Upper lobe of left lung (tissue), 6 donors: ENCODE data around the gene SMAD1. TPM values are rescaled to one million over a fixed set of nuclear protein-coding genes. Genes with fewer than 3 reads are reported as not detected.

Experiments
- ATAC-seq, 2 donors: fragments of 200-7000 bp; cut with Tn5 transposase; one replicate each; pipeline ENCODE4 v1.9.1; 2022; ENCODE audit warnings: mild to moderate bottlenecking in 2 of 2, moderate library complexity in 2 of 2; ENCODE audit not compliant: low FRiP score in 2 of 2
- DNase-seq, 2 donors: peaks; one replicate each; pipeline ENCODE4 v3.0.0-alpha.2; 2019 to 2020
- H3K27ac ChIP-seq, 4 donors: fragments of 200-600 bp; sonication (generic); one replicate each; pipeline ENCODE4 v1.5.1; 2016 to 2019
- H3K27me3 ChIP-seq, 4 donors: fragments of 200-600 bp; sonication (generic); one replicate each; pipeline ENCODE4 v1.5.1; 2017 to 2019
- H3K36me3 ChIP-seq, 4 donors: fragments of 200-600 bp; sonication (generic); one replicate each; pipeline ENCODE4 v1.5.1; 2016 to 2019
- H3K4me1 ChIP-seq, 4 donors: fragments of 200-600 bp; sonication (generic); one replicate each; pipeline ENCODE4 v1.5.1; 2018 to 2019
- H3K4me3 ChIP-seq, 4 donors: fragments of 200-600 bp; sonication (generic); one replicate each; pipeline ENCODE4 v1.5.1; 2017 to 2019; ENCODE audit warnings: mild to moderate bottlenecking in 2 of 4, moderate library complexity in 1 of 4
- H3K9me3 ChIP-seq, 4 donors: fragments of 200-600 bp; sonication (generic); one replicate each; pipeline ENCODE4 v1.5.1; 2018 to 2019
- CTCF ChIP-seq, 6 experiments: fragments of 450-650 bp in 4 of 6; fragments of 200-600 bp in 2 of 6; sonication (generic) in 2 of 6; IDR thresholded peaks; one replicate each; pipeline ENCODE4 v1.5.1; 2016 to 2019; ENCODE audit warnings: antibody characterized with exemption in 6 of 6
- EP300 ChIP-seq, 4 donors: sonication (generic); formaldehyde crosslinking; IDR thresholded peaks; one replicate each; pipeline ENCODE4 v1.5.1; 2017; ENCODE audit warnings: antibody characterized with exemption in 4 of 4, control low read depth in 2 of 4
- POLR2A ChIP-seq, 4 donors: fragments of 450-650 bp; IDR thresholded peaks; one replicate each; pipeline ENCODE4 v1.5.1; 2016 to 2017; ENCODE audit warnings: antibody characterized with exemption in 4 of 4, mild to moderate bottlenecking in 2 of 4
- POLR2AphosphoS5 ChIP-seq, 2 donors: sonication (generic); formaldehyde crosslinking; IDR thresholded peaks; one replicate each; pipeline ENCODE4 v1.5.1; 2017; ENCODE audit warnings: antibody characterized with exemption in 2 of 2
- WGBS, 2 donors: methylation state at CpG; one replicate each; pipeline ENCODE4 v1.1.5; 2017 to 2018; 5-methylcytosine and 5-hydroxymethylcytosine counted together
- total RNA-seq, 6 donors: library from RNA; depleted of rRNA in 4 of 6; stranded (reverse); fragments of >200 nt in 4 of 6; gene quantifications; one replicate each; pipeline versions ENCODE4 v1.1.0 to v1.2.1, GENCODE V29; 2016 to 2021
- donor health status: DM: no; HTN: no; CAD: no; lungs with moderate emphysema.
- donor health status: DM: no; HTN: yes; CAD: no; lungs with severe emphysema.

SMAD1 gene
- total RNA-seq, 6 donors from 2014 or later, result 7.2 to 39.8 (median 21.9) TPM

GRCh38 chr4:145563293-145563985 is 81.8 kb downstream of the SMAD1 start:
- H3K27ac ChIP-seq, result no peak overlapping the region
- DNase-seq (no peak), ATAC-seq (no peak)
- WGBS, 2 donors, result 89 to 95% methylated on average over 7 of the region's 7 CpGs
- H3K9me3 ChIP-seq, result peaks cover 0 to 5% (median 0%) of the 10 kb centered on the region in 4 donors
- no peaks in the 10 kb centered on the region for H3K27me3 ChIP-seq
- no peaks in the 10 kb centered on the region for H3K4me1 ChIP-seq
- H3K4me3 ChIP-seq, result no peak overlapping the region
- H3K36me3 ChIP-seq, result peaks cover 0 to 10% (median 0%) of the 10 kb centered on the region in 4 donors
- TF ChIP-seq POLR2A (IDR thresholded peaks at IDR 0.05) (no peak), EP300 (IDR thresholded peaks at IDR 0.05) (no peak), CTCF (IDR thresholded peaks at IDR 0.05) (no peak), POLR2AphosphoS5 (IDR thresholded peaks at IDR 0.05) (no peak)

- 85 to 91% methylated on average over 2 of the region's 2 CpGs for WGBS, 2 donors
- no peak for TF ChIP-seq EP300 (IDR thresholded peaks at IDR 0.05)
- no peak for TF ChIP-seq POLR2A (IDR thresholded peaks at IDR 0.05)
- TF ChIP-seq POLR2AphosphoS5 (IDR thresholded peaks at IDR 0.05), result no peak
- no peak for TF ChIP-seq CTCF (IDR thresholded peaks at IDR 0.05)
- Histone ChIP-seq H3K36me3 (peaks cover 0 to 5% (median 0%) of the 10 kb centered on the region in 4 donors), H3K4me1 (no peaks in the 10 kb centered on the region), H3K27ac (no peak overlapping the region), H3K9me3 (peaks cover 0 to 5% (median 0%) of the 10 kb centered on the region in 4 donors), H3K27me3 (no peaks in the 10 kb centered on the region), H3K4me3 (no peak overlapping the region)
- DNase-seq (no peak), ATAC-seq (no peak)
Measured at GRCh38 chr4:145564540-145564939, 82.9 kb downstream of the SMAD1 start.

GRCh38 chr4:145565328-145565727 is 83.7 kb downstream of the SMAD1 start:
- TF ChIP-seq POLR2AphosphoS5 (IDR thresholded peaks at IDR 0.05) (no peak), POLR2A (IDR thresholded peaks at IDR 0.05) (no peak), EP300 (IDR thresholded peaks at IDR 0.05) (no peak), CTCF (IDR thresholded peaks at IDR 0.05) (no peak)
- 37 to 65% methylated on average over 1 of the region's 1 CpG for WGBS, 2 donors
- Histone ChIP-seq H3K4me3 (no peak overlapping the region), H3K4me1 (no peaks in the 10 kb centered on the region), H3K9me3 (peaks cover 0 to 5% (median 0%) of the 10 kb centered on the region in 4 donors), H3K27ac (no peak overlapping the region), H3K36me3 (no peaks in the 10 kb centered on the region), H3K27me3 (no peaks in the 10 kb centered on the region)
- ATAC-seq (no peak), DNase-seq (no peak)

- no peak overlapping the region for H3K27ac ChIP-seq
- no peak overlapping the region for H3K4me3 ChIP-seq
- DNase-seq (peak in 1 of 2 donors; percentile 17), ATAC-seq (peak; percentile 14 to 68)
- WGBS, 2 donors, result 95% methylated on average over 4 to 5 of the region's 5 CpGs
- no peaks in the 10 kb centered on the region for H3K36me3 ChIP-seq
- no peak for TF ChIP-seq POLR2A (IDR thresholded peaks at IDR 0.05)
- TF ChIP-seq POLR2AphosphoS5 (IDR thresholded peaks at IDR 0.05), result no peak
- no peak for TF ChIP-seq EP300 (IDR thresholded peaks at IDR 0.05)
- no peaks in the 10 kb centered on the region for H3K4me1 ChIP-seq
- H3K9me3 ChIP-seq, result peaks cover 0 to 5% (median 0%) of the 10 kb centered on the region in 4 donors
- no peaks in the 10 kb centered on the region for H3K27me3 ChIP-seq
Measured at GRCh38 chr4:145566086-145566708, 84.5 kb downstream of the SMAD1 start.

GRCh38 chr4:145566768-145567167 is 85.1 kb downstream of the SMAD1 start:
- Histone ChIP-seq H3K4me3 (no peak overlapping the region), H3K36me3 (no peaks in the 10 kb centered on the region), H3K27me3 (no peaks in the 10 kb centered on the region), H3K27ac (no peak overlapping the region), H3K9me3 (peaks cover 0 to 5% (median 0%) of the 10 kb centered on the region in 4 donors), H3K4me1 (no peaks in the 10 kb centered on the region)
- 76 to 79% methylated on average over 4 to 5 of the region's 5 CpGs for WGBS, 2 donors
- no peak for ATAC-seq
- peak in 1 of 2 donors; percentile 11 for DNase-seq
- TF ChIP-seq POLR2A (IDR thresholded peaks at IDR 0.05) (no peak), EP300 (IDR thresholded peaks at IDR 0.05) (no peak), POLR2AphosphoS5 (IDR thresholded peaks at IDR 0.05) (no peak), CTCF (IDR thresholded peaks at IDR 0.05) (no peak)
